K562 (cell line): ENCODE results near the gene FAF2. TPM values are rescaled to one million over a fixed set of nuclear protein-coding genes. Genes with fewer than 3 reads are reported as not detected.

Source experiments
- CREM ChIP-seq: IDR thresholded peaks from 2 replicates; pipeline ENCODE4 v1.6.1; 2014; ENCODE audit warnings: antibody characterized with exemption, low read depth
- ELF2 ChIP-seq: fragments of 250-450 bp; sonication (Bioruptor Pico); IDR thresholded peaks from 2 replicates; pipeline ENCODE4 v1.5.0; 2021; ENCODE audit warnings: mild to moderate bottlenecking
- ETS1 ChIP-seq: conservative IDR thresholded peaks from 2 replicates; pipeline ENCODE4 v1.6.1; 2011; ENCODE audit warnings: low read depth, mild to moderate bottlenecking, low read length; ENCODE audit not compliant: control insufficient read depth
- ETS2 ChIP-seq: IDR thresholded peaks from 2 replicates; pipeline ENCODE4 v1.6.1; 2016; ENCODE audit warnings: borderline replicate concordance, missing genetic modification characterization, mild to moderate bottlenecking, moderate library complexity, missing compliant biosample characterization; ENCODE audit not compliant: poor library complexity, severe bottlenecking
- FOSL1 ChIP-seq: fragments of 200-800 bp; sonication (Bioruptor generic); conservative IDR thresholded peaks from 2 replicates; pipeline ENCODE4 v1.6.1; 2016; ENCODE audit warnings: missing genetic modification characterization, missing compliant biosample characterization
- HDAC1 ChIP-seq, 2 experiments: fragments of 450-650 bp; IDR thresholded peaks; 2 replicates each; pipeline ENCODE4 v1.6.1; 2016 to 2017; ENCODE audit warnings: inconsistent platforms in 1 of 2, mild to moderate bottlenecking in 1 of 2, moderate library complexity in 1 of 2
- KLF6 ChIP-seq: fragments of 250-450 bp; sonication (Bioruptor Pico); IDR thresholded peaks from 2 replicates; pipeline ENCODE4 v1.4.0; 2020; ENCODE audit warnings: mild to moderate bottlenecking, moderate library complexity, borderline replicate concordance
- MYC ChIP-seq, 2 experiments: fragments of 250-450 bp in 1 of 2; sonication (Bioruptor Pico) in 1 of 2; IDR thresholded peaks; 2 replicates each; pipeline versions ENCODE4 v1.5.1 to v1.6.1; 2012 to 2021; ENCODE audit warnings: low read depth in 2 of 2, borderline replicate concordance in 1 of 2, improper control_type of control experiment in 1 of 2, low read length in 1 of 2, mild to moderate bottlenecking in 1 of 2, moderate library complexity in 1 of 2
- POLR3A ChIP-seq: IDR thresholded peaks from 2 replicates; pipeline ENCODE4 v1.6.1; 2011; ENCODE audit warnings: borderline replicate concordance, mild to moderate bottlenecking, moderate library complexity; ENCODE audit not compliant: insufficient read length, insufficient read depth; ENCODE audit errors: extremely low read depth
- RFX7 ChIP-seq: fragments of 250-450 bp; sonication (Bioruptor Pico); IDR thresholded peaks from 2 replicates; pipeline ENCODE4 v1.5.1; 2021; ENCODE audit warnings: mild to moderate bottlenecking
- RNF2 ChIP-seq: sonication (generic); IDR thresholded peaks from 2 replicates; pipeline ENCODE4 v1.6.1; 2016
- RREB1 ChIP-seq: fragments of 250-450 bp; sonication (Bioruptor Pico); IDR thresholded peaks from 2 replicates; pipeline ENCODE4 v1.4.0; 2020
- SNAPC5 ChIP-seq: fragments of 250-450 bp; sonication (Bioruptor Pico); IDR thresholded peaks from 2 replicates; pipeline ENCODE4 v1.8.0; 2021; ENCODE audit warnings: moderate library complexity, mild to moderate bottlenecking, inconsistent platforms
- TAF9B ChIP-seq: fragments of 450-650 bp; IDR thresholded peaks from 2 replicates; pipeline ENCODE4 v1.6.1; 2018; ENCODE audit warnings: mild to moderate bottlenecking; ENCODE audit not compliant: partially characterized antibody
- U2AF2 ChIP-seq: fragments of 200-400 bp; formaldehyde crosslinking; optimal IDR thresholded peaks from 2 replicates; pipeline ENCODE3; 2017; ENCODE audit warnings: low read depth, mild to moderate bottlenecking, low read length
- ZBTB1 ChIP-seq: sonication (generic); formaldehyde crosslinking; IDR thresholded peaks from 2 replicates; pipeline ENCODE4 v1.8.1; 2023; ENCODE audit warnings: missing genetic modification reagents, low read depth, mild to moderate bottlenecking, borderline replicate concordance
- ZFP1 ChIP-seq: fragments of 450-650 bp; formaldehyde crosslinking; IDR thresholded peaks from 2 replicates; pipeline ENCODE4 v1.4.0; 2020; ENCODE audit warnings: mild to moderate bottlenecking, mixed read lengths
- ZNF124 ChIP-seq: sonication (generic); formaldehyde crosslinking; IDR thresholded peaks from 2 replicates; pipeline ENCODE4 v1.8.1; 2022; ENCODE audit warnings: missing genetic modification reagents
- ZNF282 ChIP-seq: sonication (generic); formaldehyde crosslinking; IDR thresholded peaks from 2 replicates; pipeline ENCODE4 v1.8.1; 2023; ENCODE audit warnings: missing genetic modification reagents
- polyA plus RNA-seq, 8 experiments: library from polyadenylated mRNA; depleted of rRNA in 4 of 8; stranded (reverse) in 5 of 8; unstranded in 3 of 8; fragments of >200 nt; fragmentation: Nextera tagmentation in 2 of 8; fragmentation: Illumina TruSeq in 1 of 8; extraction: Ambion mirVana in 2 of 8; extraction: Trizol in 1 of 8; gene quantifications; 2 replicates each; pipeline versions ENCODE4 v1.2.1 to v1.2.3, GENCODE V29; 2011 to 2014; ENCODE audit warnings: inconsistent platforms in 1 of 8, missing spikeins in 1 of 8
- total RNA-seq, 7 experiments: library from RNA; depleted of rRNA in 6 of 7; stranded (reverse); fragments of >200 nt in 6 of 7; fragmentation: Illumina TruSeq in 2 of 7; extraction: Trizol in 2 of 7; gene quantifications; 2 replicates each; pipeline versions ENCODE4 v1.2.1 to v1.2.3, GENCODE V29; 2011 to 2021; ENCODE audit warnings: low replicate concordance in 1 of 7

The FAF2 gene
- total and polyA plus RNA-seq, 9 of the 15 experiments (the other 6 are each of a cell fraction or from before 2014, with no cell fraction given) = 25.0 to 44.6 (median 36.1) TPM

GRCh38 chr5:176536132-176536901, 88.1 kb downstream of the FAF2 start (continued):
- no peak for TF ChIP-seq RREB1 (CRISPR knock-in tag)
- no peak for TF ChIP-seq POLR3A
- TF ChIP-seq FOSL1 (tag) = no peak
- TF ChIP-seq RNF2 = peak; percentile 46; the same call in 1 of the 2 replicates
- TF ChIP-seq U2AF2 = no peak
- peak; percentile 6; the same call in 1 of the 2 replicates for TF ChIP-seq CREM
- no peak for TF ChIP-seq TAF9B
- TF ChIP-seq MYC (IDR thresholded peaks at IDR 0.05; ENCODE audit: low read depth, low read length) = peak; percentile 98
- TF ChIP-seq MYC (CRISPR knock-in tag; IDR thresholded peaks at IDR 0.05; ENCODE audit: borderline replicate concordance, low read depth) = peak; percentile 94
- no peak for TF ChIP-seq ZFP1 (CRISPR knock-in tag)
- no peak for TF ChIP-seq RFX7 (CRISPR knock-in tag)
- peak; percentile 44; the same call in 1 of the 2 replicates for TF ChIP-seq ZBTB1 (CRISPR knock-in tag)
- TF ChIP-seq KLF6 = no peak
- TF ChIP-seq ETS1 = 0 out of 2 replicates have a peak, but pooled peaks have one; percentile 60
- TF ChIP-seq HDAC1 (IDR thresholded peaks at IDR 0.05) = peak in 1 of 2 experiments; percentile 90; a peak in 2 of 4 replicates
- no peak for TF ChIP-seq SNAPC5 (CRISPR knock-in tag)
- TF ChIP-seq ETS2 = no peak
- no peak for TF ChIP-seq ZNF282 (CRISPR knock-in tag)
- no peak for TF ChIP-seq ZNF124
- TF ChIP-seq ELF2 = no peak
